ENCODE results near the gene FRMD1.

Gene FRMD1

DNA sequence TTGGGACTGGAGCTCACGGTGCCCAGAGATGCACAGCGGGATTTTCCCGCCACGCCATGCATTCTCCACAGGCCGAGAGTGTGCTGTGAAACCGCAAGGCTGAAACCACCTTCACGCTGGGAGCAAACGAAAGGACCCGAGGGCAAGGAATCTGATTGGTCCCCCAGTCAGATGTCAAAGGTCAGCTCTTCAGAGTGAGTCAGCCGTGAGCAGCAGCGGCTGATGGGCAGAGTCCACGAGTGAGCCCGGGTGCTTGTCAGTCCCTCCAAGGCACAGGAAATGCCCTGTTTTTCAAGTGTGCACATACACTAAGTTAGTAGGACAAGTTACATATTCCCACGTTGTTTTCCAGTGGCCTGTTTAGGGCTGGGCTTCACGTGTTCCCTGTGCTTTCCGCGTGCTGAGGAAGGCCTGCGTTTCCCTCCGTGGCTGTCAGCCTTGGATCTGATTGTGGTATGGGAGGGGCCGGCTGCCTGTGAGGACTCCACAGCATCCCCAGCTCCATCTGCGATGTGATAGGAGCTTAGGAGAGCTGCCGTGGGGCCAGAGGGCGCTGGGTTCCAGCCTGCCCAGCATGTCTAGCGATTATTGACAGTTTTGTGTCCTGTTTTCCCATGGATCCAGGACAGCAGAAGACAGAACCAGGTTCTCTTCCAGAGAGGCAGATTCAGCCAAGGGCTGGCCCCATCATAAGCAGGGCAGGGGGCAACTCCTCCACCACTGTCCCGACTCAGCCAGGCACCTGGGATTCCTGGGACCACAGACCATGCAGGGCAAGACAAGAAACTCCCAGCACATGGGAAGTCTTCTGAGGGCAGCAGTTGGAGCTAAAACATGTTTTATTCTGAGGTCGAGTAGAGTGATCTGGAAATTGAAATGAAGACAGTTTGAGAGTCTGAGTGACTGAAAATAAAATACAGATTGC, 38.2 kb upstream of the FRMD1 start:
- H3K79me2 ChIP-seq (ENCODE audit: control insufficient read depth, low read length): no peaks in the 10 kb centered on the region
- H3K4me3 ChIP-seq (ENCODE audit: low read length): no peak overlapping the region
- no peaks in the 10 kb centered on the region for H3K9me3 ChIP-seq (ENCODE audit: control insufficient read depth, insufficient read depth, low read length)
- TF ChIP-seq EZH2phosphoT487 (IDR thresholded peaks at IDR 0.05; ENCODE audit: borderline replicate concordance, low read length): no peak
- TF ChIP-seq, protein P1, sequence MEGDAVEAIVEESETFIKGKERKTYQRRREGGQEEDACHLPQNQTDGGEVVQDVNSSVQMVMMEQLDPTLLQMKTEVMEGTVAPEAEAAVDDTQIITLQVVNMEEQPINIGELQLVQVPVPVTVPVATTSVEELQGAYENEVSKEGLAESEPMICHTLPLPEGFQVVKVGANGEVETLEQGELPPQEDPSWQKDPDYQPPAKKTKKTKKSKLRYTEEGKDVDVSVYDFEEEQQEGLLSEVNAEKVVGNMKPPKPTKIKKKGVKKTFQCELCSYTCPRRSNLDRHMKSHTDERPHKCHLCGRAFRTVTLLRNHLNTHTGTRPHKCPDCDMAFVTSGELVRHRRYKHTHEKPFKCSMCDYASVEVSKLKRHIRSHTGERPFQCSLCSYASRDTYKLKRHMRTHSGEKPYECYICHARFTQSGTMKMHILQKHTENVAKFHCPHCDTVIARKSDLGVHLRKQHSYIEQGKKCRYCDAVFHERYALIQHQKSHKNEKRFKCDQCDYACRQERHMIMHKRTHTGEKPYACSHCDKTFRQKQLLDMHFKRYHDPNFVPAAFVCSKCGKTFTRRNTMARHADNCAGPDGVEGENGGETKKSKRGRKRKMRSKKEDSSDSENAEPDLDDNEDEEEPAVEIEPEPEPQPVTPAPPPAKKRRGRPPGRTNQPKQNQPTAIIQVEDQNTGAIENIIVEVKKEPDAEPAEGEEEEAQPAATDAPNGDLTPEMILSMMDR (IDR thresholded peaks at IDR 0.05; ENCODE audit: low read depth, low read length, poor library complexity, severe bottlenecking): no peak
- H3K9me2 ChIP-seq (replicated peaks; ENCODE audit: control insufficient read depth, low read length): no peaks in the 10 kb centered on the region
- no peaks in the 10 kb centered on the region for H3K36me3 ChIP-seq (ENCODE audit: control insufficient read depth, low read length)
- no peaks in the 10 kb centered on the region for H3K4me1 ChIP-seq (ENCODE audit: control insufficient read depth, low read length)
- H3K4me2 ChIP-seq (ENCODE audit: low read length): no peak overlapping the region
- H3K27ac ChIP-seq (ENCODE audit: low read depth, low read length): no peak overlapping the region
- H3F3A ChIP-seq (ENCODE audit: control insufficient read depth, insufficient read depth): no peaks in the 10 kb centered on the region
- no peaks in the 10 kb centered on the region for H4K20me1 ChIP-seq (ENCODE audit: control insufficient read depth, insufficient read depth, low read depth, low read length)
- H3K27me3 ChIP-seq (ENCODE audit: control insufficient read depth, low read length): no peaks in the 10 kb centered on the region

GRCh38 chr6:168116438-168116974, 37.5 kb upstream of the FRMD1 start:
- TF ChIP-seq, protein P1 (IDR thresholded peaks at IDR 0.05; ENCODE audit: low read depth, low read length, poor library complexity, severe bottlenecking): no peak
- no peak for TF ChIP-seq EZH2phosphoT487 (IDR thresholded peaks at IDR 0.05; ENCODE audit: borderline replicate concordance, low read length)
- Histone ChIP-seq H3K36me3 (ENCODE audit: control insufficient read depth, low read length) (no peaks in the 10 kb centered on the region), H3K79me2 (ENCODE audit: control insufficient read depth, low read length) (no peaks in the 10 kb centered on the region), H3K27ac (ENCODE audit: low read depth, low read length) (no peak overlapping the region), H3K9me2 (replicated peaks; ENCODE audit: control insufficient read depth, low read length) (no peaks in the 10 kb centered on the region), H3K9me3 (ENCODE audit: control insufficient read depth, insufficient read depth, low read length) (no peaks in the 10 kb centered on the region), H3F3A (ENCODE audit: control insufficient read depth, insufficient read depth) (no peaks in the 10 kb centered on the region), H3K27me3 (ENCODE audit: control insufficient read depth, low read length) (no peaks in the 10 kb centered on the region), H3K4me1 (ENCODE audit: control insufficient read depth, low read length) (no peaks in the 10 kb centered on the region), H4K20me1 (ENCODE audit: control insufficient read depth, insufficient read depth, low read depth, low read length) (no peaks in the 10 kb centered on the region), H3K4me3 (ENCODE audit: low read length) (no peak overlapping the region), H3K4me2 (ENCODE audit: low read length) (no peak overlapping the region)

DNA sequence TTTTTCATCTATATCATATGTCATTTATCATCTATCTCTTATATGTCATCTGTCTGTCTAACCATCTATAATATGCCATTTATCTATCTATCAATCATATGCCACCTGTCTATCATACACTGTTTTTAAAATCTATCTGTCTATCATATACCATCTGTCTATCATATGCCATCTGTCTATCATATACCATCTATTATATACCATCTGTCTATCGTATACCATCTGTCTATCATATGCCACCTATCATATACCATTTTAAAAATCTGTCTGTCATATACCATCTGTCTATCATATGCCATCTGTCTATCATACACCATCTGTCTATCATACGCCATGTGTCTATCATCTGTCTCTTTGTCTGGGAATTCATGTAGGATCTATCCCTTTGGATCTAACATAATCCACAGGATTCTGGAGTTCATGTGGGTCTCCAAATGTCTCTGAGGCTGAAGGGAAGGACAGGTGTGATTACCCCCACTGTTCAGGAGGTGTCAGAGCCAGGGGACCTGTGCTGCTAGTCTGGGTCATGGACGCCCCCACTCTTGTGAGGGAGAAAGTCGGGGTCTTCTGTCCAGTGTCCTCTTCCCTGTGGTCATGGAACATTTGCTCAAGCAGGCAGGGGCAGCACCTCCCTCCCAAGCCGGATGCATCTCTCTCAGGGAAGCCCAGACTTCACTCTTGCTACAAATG, 36.9 kb upstream of the FRMD1 start:
- no peaks in the 10 kb centered on the region for H3K9me3 ChIP-seq (ENCODE audit: control insufficient read depth, insufficient read depth, low read length)
- no peak overlapping the region for H3K4me2 ChIP-seq (ENCODE audit: low read length)
- no peaks in the 10 kb centered on the region for H3K9me2 ChIP-seq (replicated peaks; ENCODE audit: control insufficient read depth, low read length)
- H4K20me1 ChIP-seq (ENCODE audit: control insufficient read depth, insufficient read depth, low read depth, low read length): no peaks in the 10 kb centered on the region
- no peaks in the 10 kb centered on the region for H3F3A ChIP-seq (ENCODE audit: control insufficient read depth, insufficient read depth)
- no peaks in the 10 kb centered on the region for H3K36me3 ChIP-seq (ENCODE audit: control insufficient read depth, low read length)
- no peak overlapping the region for H3K4me3 ChIP-seq (ENCODE audit: low read length)
- H3K27me3 ChIP-seq (ENCODE audit: control insufficient read depth, low read length): no peaks in the 10 kb centered on the region
- no peaks in the 10 kb centered on the region for H3K79me2 ChIP-seq (ENCODE audit: control insufficient read depth, low read length)
- no peak for TF ChIP-seq EZH2phosphoT487 (IDR thresholded peaks at IDR 0.05; ENCODE audit: borderline replicate concordance, low read length)
- TF ChIP-seq, protein P1 (IDR thresholded peaks at IDR 0.05; ENCODE audit: low read depth, low read length, poor library complexity, severe bottlenecking): no peak
- no peak overlapping the region for H3K27ac ChIP-seq (ENCODE audit: low read depth, low read length)
- no peaks in the 10 kb centered on the region for H3K4me1 ChIP-seq (ENCODE audit: control insufficient read depth, low read length)

Measured in DOHH2 (cell line).